ENCODE results near the gene MRPS5.

Gene MRPS5

DNA sequence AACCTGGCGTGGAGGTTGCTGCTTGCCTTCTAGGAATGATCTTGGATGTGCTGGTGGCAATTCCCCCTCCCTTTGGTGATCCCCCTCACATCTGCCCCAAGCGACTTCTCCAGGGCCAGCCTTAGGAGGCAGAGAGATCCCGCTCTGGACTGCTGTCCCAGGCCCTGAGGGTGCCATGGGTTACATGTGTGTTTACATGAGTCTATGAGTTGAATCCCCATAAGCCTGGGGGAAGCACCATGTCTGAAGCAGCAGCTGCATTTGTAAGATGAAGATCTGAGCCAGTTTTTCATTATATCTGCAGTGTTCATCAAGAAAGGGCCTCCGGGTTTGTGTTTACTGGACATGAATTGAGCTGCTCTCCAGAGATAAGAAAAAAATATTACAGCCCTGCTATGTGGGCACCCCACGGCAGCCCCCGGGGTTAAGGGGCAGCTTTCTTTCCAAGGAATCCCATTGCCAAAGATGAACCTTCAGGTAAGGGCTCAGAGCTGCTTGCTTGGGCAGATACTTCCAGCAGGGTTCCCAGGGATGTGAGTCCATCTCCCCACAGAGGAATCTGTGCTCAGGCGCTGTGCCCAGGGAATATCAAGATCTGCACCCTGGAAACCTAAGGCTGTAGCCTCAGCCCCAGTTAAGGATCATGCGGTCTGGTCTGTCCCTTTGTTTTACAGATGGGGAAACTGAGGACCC lies 46.0 kb downstream of the MRPS5 start:
- peaks cover 16% of the 10 kb centered on the region for H3K36me3 Mint-ChIP-seq (ENCODE audit: low read depth)
- H3K27me3 Mint-ChIP-seq (ENCODE audit: low read depth) = no peaks in the 10 kb centered on the region
- peaks cover 72% of the 10 kb centered on the region for H3K4me1 Mint-ChIP-seq (ENCODE audit: low read depth)
- H3K4me3 Mint-ChIP-seq = peak overlapping the region; percentile 89
- peaks cover 6% of the 10 kb centered on the region for H3K9me3 Mint-ChIP-seq
- H3K27ac Mint-ChIP-seq = peak overlapping the region; percentile 92

- H3K36me3 Mint-ChIP-seq (ENCODE audit: low read depth) = peaks cover 16% of the 10 kb centered on the region
- H3K27ac Mint-ChIP-seq = peak overlapping the region; percentile 92
- peak overlapping the region; percentile 89 for H3K4me3 Mint-ChIP-seq
- no peaks in the 10 kb centered on the region for H3K27me3 Mint-ChIP-seq (ENCODE audit: low read depth)
- H3K9me3 Mint-ChIP-seq = peaks cover 6% of the 10 kb centered on the region
- peaks cover 68% of the 10 kb centered on the region for H3K4me1 Mint-ChIP-seq (ENCODE audit: low read depth)
Measured at GRCh38 chr2:95074663-95075439, 46.8 kb downstream of the MRPS5 start.

DNA sequence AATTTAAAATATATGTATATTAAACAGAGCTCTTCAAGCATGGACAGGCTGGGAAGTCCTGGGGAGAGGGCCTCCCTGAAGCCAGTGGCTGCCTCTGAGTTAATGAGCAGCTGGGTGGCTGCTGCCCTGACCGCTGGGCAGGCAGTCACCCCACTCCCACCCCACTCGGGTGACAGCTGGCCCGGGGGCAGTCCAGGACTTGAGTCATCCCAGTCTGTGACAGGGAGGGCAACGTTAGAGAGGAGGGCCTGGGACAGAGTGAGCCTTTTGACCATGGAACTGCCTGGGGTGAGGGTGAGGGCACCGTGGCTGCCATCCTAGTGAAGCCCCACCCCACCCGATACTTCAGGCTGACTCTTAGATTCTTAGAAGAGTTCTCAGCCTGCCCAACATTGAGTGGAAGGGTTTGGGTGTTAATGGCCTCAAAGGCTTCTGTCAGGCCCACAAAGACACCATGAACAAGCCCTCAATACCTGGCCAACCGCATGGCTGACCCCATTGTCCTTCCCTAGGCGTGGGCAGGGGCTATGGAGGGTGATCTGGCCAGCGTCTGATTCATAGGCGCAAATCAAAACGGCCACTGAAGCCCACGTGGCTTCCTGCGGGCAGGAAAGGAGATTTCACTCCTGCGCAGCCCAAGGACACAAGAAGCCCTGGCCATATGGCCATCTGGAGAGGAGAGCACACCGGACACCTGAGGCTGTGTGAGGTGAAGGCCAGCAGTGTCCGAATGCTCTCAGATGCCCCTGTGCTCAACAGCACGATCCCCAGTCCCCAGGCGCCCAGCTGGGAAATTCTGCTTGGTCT lies 47.5 kb downstream of the MRPS5 start:
- Mint-ChIP-seq H3K4me3 (peak overlapping the region; percentile 89), H3K9me3 (peaks cover 6% of the 10 kb centered on the region), H3K27ac (peak overlapping the region; percentile 92)

DNA sequence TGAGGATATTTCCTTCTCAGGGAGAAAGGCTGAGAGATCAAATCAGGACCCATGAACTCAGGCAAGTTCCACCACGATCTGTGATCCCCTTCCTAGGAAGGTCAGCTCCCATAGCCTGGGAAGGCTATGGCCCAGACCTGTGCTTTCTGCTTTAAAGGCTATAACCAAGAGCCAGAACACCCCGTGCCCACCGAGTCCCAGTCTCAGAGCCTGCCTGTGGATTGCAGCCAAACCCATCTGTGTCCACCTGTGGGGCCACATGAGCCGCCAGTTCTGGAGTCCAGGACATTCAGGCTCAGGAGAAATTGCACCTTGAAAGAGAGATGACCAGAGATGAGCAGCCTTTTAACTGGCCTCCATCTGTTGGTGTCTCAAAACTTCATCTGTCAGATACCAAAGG lies 49.2 kb downstream of the MRPS5 start:
- H3K9me3 Mint-ChIP-seq = peaks cover 6% of the 10 kb centered on the region
- peak overlapping the region; percentile 67 for H3K27ac Mint-ChIP-seq
- peaks cover 21% of the 10 kb centered on the region for H3K36me3 Mint-ChIP-seq (ENCODE audit: low read depth)
- H3K4me3 Mint-ChIP-seq = no peak overlapping the region
- H3K4me1 Mint-ChIP-seq (ENCODE audit: low read depth) = peaks cover 57% of the 10 kb centered on the region
- no peaks in the 10 kb centered on the region for H3K27me3 Mint-ChIP-seq (ENCODE audit: low read depth)

More for the DNA sequence above, 47.5 kb downstream of the MRPS5 start:
- H3K27me3 Mint-ChIP-seq (ENCODE audit: low read depth) = no peaks in the 10 kb centered on the region
- peaks cover 16% of the 10 kb centered on the region for H3K36me3 Mint-ChIP-seq (ENCODE audit: low read depth)
- peaks cover 68% of the 10 kb centered on the region for H3K4me1 Mint-ChIP-seq (ENCODE audit: low read depth)

DNA sequence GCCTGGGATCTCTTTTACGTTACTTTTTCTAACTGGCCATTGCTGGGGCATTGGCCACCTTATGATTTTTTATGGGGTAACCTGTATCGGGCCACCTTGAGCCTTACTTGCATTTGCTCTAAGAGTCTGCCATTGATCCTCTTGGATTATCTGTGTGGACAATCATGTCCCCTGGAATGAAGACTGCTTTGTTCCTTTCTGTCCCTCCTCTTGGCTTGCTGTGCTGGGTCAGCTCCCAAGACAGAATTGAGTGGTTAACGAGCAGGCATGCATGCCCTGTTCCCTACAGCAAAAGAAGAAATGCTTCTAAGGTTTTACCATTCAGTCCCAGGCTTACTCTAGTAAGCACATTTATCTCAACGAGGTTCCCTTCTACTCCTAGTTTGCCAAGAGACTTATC lies 49.8 kb downstream of the MRPS5 start:
- H3K27ac Mint-ChIP-seq = no peak overlapping the region
- H3K36me3 Mint-ChIP-seq (ENCODE audit: low read depth) = peaks cover 21% of the 10 kb centered on the region
- peaks cover 6% of the 10 kb centered on the region for H3K9me3 Mint-ChIP-seq
- no peak overlapping the region for H3K4me3 Mint-ChIP-seq
- no peaks in the 10 kb centered on the region for H3K27me3 Mint-ChIP-seq (ENCODE audit: low read depth)
- H3K4me1 Mint-ChIP-seq (ENCODE audit: low read depth) = peaks cover 55% of the 10 kb centered on the region

DNA sequence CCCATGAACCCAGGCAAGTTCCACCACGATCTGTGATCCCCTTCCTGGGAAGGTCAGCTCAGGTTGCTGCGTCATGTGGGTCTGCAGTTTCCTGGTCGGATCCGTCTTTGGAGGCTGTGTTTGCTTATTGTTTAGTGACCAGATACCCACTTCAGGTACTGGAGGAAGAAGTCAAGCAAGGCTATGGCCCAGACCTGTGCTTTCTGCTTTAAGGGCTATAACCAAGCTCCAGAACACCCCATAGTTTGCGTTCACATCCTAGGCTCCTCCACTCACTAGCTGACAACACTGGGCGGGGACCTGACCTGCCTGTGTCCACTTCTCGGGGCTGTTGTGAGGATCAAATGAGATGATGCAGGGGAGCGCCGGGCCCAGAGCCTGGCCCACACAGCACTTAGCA lies 52.1 kb downstream of the MRPS5 start:
- peaks cover 6% of the 10 kb centered on the region for H3K9me3 Mint-ChIP-seq
- peaks cover 14% of the 10 kb centered on the region for H3K36me3 Mint-ChIP-seq (ENCODE audit: low read depth)
- peaks cover 41% of the 10 kb centered on the region for H3K4me1 Mint-ChIP-seq (ENCODE audit: low read depth)
- H3K4me3 Mint-ChIP-seq = no peak overlapping the region
- H3K27me3 Mint-ChIP-seq (ENCODE audit: low read depth) = no peaks in the 10 kb centered on the region
- H3K27ac Mint-ChIP-seq = no peak overlapping the region

DNA sequence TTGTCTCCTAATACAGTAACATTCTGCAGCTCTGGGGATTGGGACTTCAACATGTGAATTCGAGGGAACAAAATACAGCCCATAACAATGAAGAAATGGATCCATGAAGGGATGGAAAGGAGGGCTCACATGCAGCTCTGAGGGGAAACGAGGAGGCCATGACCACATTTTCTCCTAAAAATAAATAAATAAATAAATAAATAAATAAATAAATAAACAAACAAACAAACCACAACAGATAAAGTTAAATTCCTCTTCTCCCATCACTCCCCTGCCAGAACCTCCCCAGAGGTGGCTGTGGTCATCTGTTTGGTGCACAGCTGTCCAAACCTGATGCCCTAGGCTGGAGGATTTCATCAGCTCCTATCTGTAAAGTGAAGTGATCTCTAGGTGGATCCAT lies 53.4 kb downstream of the MRPS5 start:
- peaks cover 14% of the 10 kb centered on the region for H3K36me3 Mint-ChIP-seq (ENCODE audit: low read depth)
- H3K4me1 Mint-ChIP-seq (ENCODE audit: low read depth) = peaks cover 41% of the 10 kb centered on the region
- H3K4me3 Mint-ChIP-seq = no peak overlapping the region
- peaks cover 6% of the 10 kb centered on the region for H3K9me3 Mint-ChIP-seq
- no peaks in the 10 kb centered on the region for H3K27me3 Mint-ChIP-seq (ENCODE audit: low read depth)
- no peak overlapping the region for H3K27ac Mint-ChIP-seq

- Mint-ChIP-seq H3K9me3 (no peaks in the 10 kb centered on the region), H3K27me3 (ENCODE audit: low read depth) (no peaks in the 10 kb centered on the region), H3K4me1 (ENCODE audit: low read depth) (peaks cover 37% of the 10 kb centered on the region), H3K27ac (peak overlapping the region; percentile 96), H3K4me3 (peak overlapping the region; percentile 76), H3K36me3 (ENCODE audit: low read depth) (peaks cover 4% of the 10 kb centered on the region)
Measured at GRCh38 chr2:95063086-95063958, 58.3 kb downstream of the MRPS5 start.

DNA sequence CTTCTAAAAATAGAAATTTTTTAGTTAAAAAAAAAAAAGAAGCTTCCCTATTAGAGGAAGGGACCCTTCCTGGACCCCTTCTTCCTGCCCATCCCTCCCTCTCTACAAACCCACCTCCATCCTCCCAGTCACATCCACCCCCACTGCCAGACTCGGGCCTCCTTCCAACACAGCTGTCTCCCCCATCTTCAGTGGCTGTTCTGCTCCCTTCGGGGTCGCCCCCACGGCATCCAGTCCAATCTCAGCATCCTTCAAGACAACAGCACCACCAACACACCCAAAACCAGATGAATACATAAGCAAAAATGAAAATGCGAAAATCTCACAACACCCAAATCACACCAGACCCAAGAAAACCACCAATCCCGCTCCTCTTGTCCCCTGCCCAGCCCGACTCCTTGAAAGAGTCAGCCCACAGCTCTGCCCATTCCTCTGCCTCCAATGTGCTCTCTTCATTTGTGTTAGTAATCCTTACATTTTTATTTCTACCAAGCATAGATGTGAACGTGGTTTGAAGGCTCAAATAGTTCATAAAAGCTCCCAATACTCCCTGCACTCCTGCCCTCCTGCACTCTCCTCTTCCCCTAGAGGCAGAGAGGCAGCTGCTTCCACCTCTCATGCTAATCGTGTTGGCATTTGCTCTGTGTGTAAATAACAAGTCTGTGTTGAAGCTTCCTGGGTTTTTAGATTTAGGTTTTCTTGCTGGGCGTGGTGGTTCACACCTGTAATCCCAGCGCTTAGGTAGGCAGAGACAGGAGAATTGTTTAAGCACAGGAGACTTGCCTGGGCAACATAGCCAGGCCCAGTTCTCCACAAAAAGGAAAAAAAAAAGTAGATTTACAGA lies 59.1 kb downstream of the MRPS5 start:
- peak overlapping the region; percentile 76 for H3K4me3 Mint-ChIP-seq
- H3K27ac Mint-ChIP-seq = peak overlapping the region; percentile 96
- no peaks in the 10 kb centered on the region for H3K9me3 Mint-ChIP-seq
- peaks cover 43% of the 10 kb centered on the region for H3K4me1 Mint-ChIP-seq (ENCODE audit: low read depth)
- H3K36me3 Mint-ChIP-seq (ENCODE audit: low read depth) = peaks cover 4% of the 10 kb centered on the region
- no peaks in the 10 kb centered on the region for H3K27me3 Mint-ChIP-seq (ENCODE audit: low read depth)

DNA sequence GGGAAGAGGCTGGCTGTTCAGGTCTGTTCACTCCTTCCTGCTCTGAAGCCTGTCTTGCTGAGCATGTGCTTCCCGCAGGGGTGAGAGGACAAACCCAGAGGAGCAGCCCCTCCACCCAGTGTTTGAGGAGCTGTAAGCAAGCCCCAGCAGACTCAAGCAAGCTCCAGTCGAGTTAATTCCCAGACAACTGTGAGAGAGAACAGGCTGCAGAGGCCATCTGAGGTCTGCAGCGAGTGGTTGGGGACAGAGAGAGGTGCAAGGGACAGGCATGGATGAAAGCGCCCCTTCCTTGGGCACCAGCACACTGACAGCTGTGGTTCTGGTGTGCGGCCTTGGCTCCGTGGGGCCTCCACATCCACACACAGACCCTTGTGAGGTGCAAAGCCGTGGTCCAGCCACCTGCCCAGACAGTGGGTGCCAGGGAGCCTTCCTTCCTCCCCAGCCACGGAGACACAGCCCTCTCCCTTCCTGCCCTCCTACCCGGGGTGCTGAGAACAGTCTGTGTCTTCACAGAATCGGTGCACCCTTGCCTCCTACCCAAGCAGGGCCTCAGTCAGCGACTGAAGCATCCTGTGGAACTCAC lies 59.9 kb downstream of the MRPS5 start:
- Mint-ChIP-seq H3K4me1 (ENCODE audit: low read depth) (peaks cover 46% of the 10 kb centered on the region), H3K27ac (peak overlapping the region; percentile 96), H3K36me3 (ENCODE audit: low read depth) (peaks cover 4% of the 10 kb centered on the region), H3K4me3 (peak overlapping the region; percentile 38), H3K27me3 (ENCODE audit: low read depth) (no peaks in the 10 kb centered on the region), H3K9me3 (no peaks in the 10 kb centered on the region)

DNA sequence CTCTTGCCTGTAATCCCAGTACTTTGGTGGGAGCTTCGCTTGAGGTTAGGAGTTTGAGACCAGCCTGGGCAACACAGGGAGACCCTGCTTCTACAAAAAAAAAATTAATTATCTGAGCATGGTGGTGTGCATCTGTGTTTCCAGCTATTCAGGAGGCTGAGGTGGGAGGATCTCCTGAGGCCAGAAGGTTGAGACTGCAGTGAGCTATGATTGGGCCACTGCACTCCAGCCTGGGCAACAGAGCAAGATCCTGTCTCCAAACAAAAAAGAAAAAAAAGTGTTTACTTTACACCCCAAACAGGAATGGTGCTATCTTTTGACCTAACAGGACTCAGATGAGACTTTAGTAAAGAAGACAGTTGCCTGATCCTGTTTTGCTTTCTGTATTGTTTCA lies 60.5 kb downstream of the MRPS5 start:
- H3K27me3 Mint-ChIP-seq (ENCODE audit: low read depth) = no peaks in the 10 kb centered on the region
- peak overlapping the region; percentile 17 for H3K4me3 Mint-ChIP-seq
- H3K4me1 Mint-ChIP-seq (ENCODE audit: low read depth) = peaks cover 51% of the 10 kb centered on the region
- H3K27ac Mint-ChIP-seq = peak overlapping the region; percentile 96
- no peaks in the 10 kb centered on the region for H3K9me3 Mint-ChIP-seq
- peaks cover 4% of the 10 kb centered on the region for H3K36me3 Mint-ChIP-seq (ENCODE audit: low read depth)

DNA sequence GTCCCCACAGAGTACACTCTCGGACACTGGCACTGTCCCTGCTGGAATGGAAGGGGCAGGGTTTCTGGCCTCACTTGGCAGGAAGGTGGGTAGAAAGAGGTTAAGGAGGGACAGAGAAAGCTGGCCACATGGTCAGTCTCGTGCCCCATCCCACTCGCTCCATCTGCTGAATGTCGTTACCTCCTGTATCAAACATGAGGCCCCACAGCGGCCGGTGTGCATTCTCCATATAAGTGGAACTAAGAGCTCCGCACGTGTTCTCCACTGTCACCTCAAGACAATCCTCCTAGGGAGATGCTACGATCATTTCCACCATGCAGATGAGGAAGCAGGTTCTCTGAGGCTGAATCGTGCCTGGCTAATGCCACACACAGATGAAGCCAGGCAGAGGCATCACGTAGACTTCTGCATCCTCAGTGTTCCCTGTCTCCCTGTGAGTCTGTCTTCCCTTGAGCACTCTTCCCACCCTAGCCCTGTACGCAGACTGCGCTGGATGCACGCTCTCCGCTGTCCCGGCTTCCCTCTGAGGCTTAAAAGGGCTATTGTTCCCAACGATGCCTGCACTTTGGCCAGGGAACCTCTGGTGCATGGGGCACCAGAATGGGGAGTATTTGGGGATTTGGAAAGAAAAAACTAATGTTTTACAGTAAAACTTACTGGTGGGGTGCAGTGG lies 61.0 kb downstream of the MRPS5 start:
- Mint-ChIP-seq H3K27me3 (ENCODE audit: low read depth) (no peaks in the 10 kb centered on the region), H3K4me3 (no peak overlapping the region), H3K9me3 (no peaks in the 10 kb centered on the region), H3K27ac (peak overlapping the region; percentile 96), H3K4me1 (ENCODE audit: low read depth) (peaks cover 56% of the 10 kb centered on the region), H3K36me3 (ENCODE audit: low read depth) (peaks cover 7% of the 10 kb centered on the region)
